Islet precursor cell (in vitro differentiated cells): ENCODE results near the gene RPS6KA2.

Source experiments
- DNase-seq: peaks from one replicate; pipeline ENCODE4 v3.0.0-alpha.2; 2018

Gene RPS6KA2

GRCh38 chr6:166462461-166463135, 164.5 kb downstream of the RPS6KA2 start:
- no peak for DNase-seq

GRCh38 chr6:166461821-166462460, 165.1 kb downstream of the RPS6KA2 start:
- DNase-seq = no peak

- DNase-seq = no peak
These were observed 166.3 kb downstream of the RPS6KA2 start for GRCh38 chr6:166460473-166461437.

GRCh38 chr6:166459906-166460305, 167.1 kb downstream of the RPS6KA2 start:
- DNase-seq = no peak

GRCh38 chr6:166459272-166459671, 167.8 kb downstream of the RPS6KA2 start:
- no peak for DNase-seq

- no peak for DNase-seq
These were observed 170.5 kb downstream of the RPS6KA2 start for GRCh38 chr6:166456395-166457156.

GRCh38 chr6:166454692-166455515, 172.1 kb downstream of the RPS6KA2 start:
- no peak for DNase-seq

- DNase-seq = no peak
These were observed 173.4 kb downstream of the RPS6KA2 start for GRCh38 chr6:166453651-166454050.

GRCh38 chr6:166450167-166450873, 176.7 kb downstream of the RPS6KA2 start:
- peak; percentile 22 for DNase-seq

- no peak for DNase-seq
These were observed 177.4 kb downstream of the RPS6KA2 start for GRCh38 chr6:166449641-166450040.

GRCh38 chr6:166449036-166449435, 178.0 kb downstream of the RPS6KA2 start:
- no peak for DNase-seq

- peak; percentile 34 for DNase-seq
These were observed 178.6 kb downstream of the RPS6KA2 start for GRCh38 chr6:166448432-166448831.

- peak; percentile 53 for DNase-seq
These were observed 180.4 kb downstream of the RPS6KA2 start for GRCh38 chr6:166446567-166447065.

- no peak for DNase-seq
These were observed 180.9 kb downstream of the RPS6KA2 start for GRCh38 chr6:166446146-166446545.

GRCh38 chr6:166444446-166444845, 182.6 kb downstream of the RPS6KA2 start:
- no peak for DNase-seq

GRCh38 chr6:166443166-166443565, 183.9 kb downstream of the RPS6KA2 start:
- DNase-seq = peak; percentile 47

- DNase-seq = no peak
These were observed 184.8 kb downstream of the RPS6KA2 start for GRCh38 chr6:166442131-166442685.

GRCh38 chr6:166441325-166442078, 185.5 kb downstream of the RPS6KA2 start:
- DNase-seq = no peak

GRCh38 chr6:166440729-166441128, 186.3 kb downstream of the RPS6KA2 start:
- no peak for DNase-seq

- no peak for DNase-seq
These were observed 186.9 kb downstream of the RPS6KA2 start for GRCh38 chr6:166440106-166440505.
